Thymus (tissue), 11 donors: ENCODE measurements around the gene RGS2. TPM values are rescaled to one million over a fixed set of nuclear protein-coding genes. Genes with fewer than 3 reads are reported as not detected.
A peak's percentile ranks its signal among the peaks of the same experiment; 100 is the strongest.

ENCODE experiments used
- DNase-seq, 9 donors: peaks; one replicate each; pipeline ENCODE4 v3.0.0-alpha.2; 2013; ENCODE audit warnings: low spot score in 9 of 9, low read depth in 6 of 9, missing footprints in 1 of 9
- H3K27ac ChIP-seq, 2 donors: one replicate each; pipeline ENCODE4 v1.5.1; 2013; ENCODE audit warnings: control low read depth in 1 of 2, low read depth in 1 of 2, low read length in 1 of 2, mild to moderate bottlenecking in 1 of 2, moderate library complexity in 1 of 2
- H3K27me3 ChIP-seq, 2 donors: one replicate each; pipeline ENCODE4 v1.5.1; 2013; ENCODE audit warnings: low read length in 1 of 2; ENCODE audit not compliant: control insufficient read depth in 2 of 2, insufficient read depth in 1 of 2
- H3K36me3 ChIP-seq, 2 donors: one replicate each; pipeline ENCODE4 v1.5.1; 2013; ENCODE audit warnings: low read length in 1 of 2, mild to moderate bottlenecking in 1 of 2, moderate library complexity in 1 of 2; ENCODE audit not compliant: control insufficient read depth in 2 of 2, insufficient read depth in 2 of 2
- H3K4me1 ChIP-seq, 2 donors: one replicate each; pipeline ENCODE4 v1.5.1; 2013; ENCODE audit warnings: low read length in 2 of 2; ENCODE audit not compliant: control insufficient read depth in 2 of 2, insufficient read depth in 2 of 2
- H3K4me3 ChIP-seq, 2 donors: one replicate each; pipeline ENCODE4 v1.5.1; 2013; ENCODE audit warnings: low read length in 2 of 2, control low read depth in 1 of 2, mild to moderate bottlenecking in 1 of 2
- H3K9me3 ChIP-seq, 2 donors: one replicate each; pipeline ENCODE4 v1.5.1; 2013; ENCODE audit warnings: low read length in 1 of 2, mild to moderate bottlenecking in 1 of 2; ENCODE audit not compliant: control insufficient read depth in 2 of 2, insufficient read depth in 1 of 2
- WGBS: extraction: QIAGEN DNeasy Blood & Tissue Kit; methylation state at CpG from one replicate; pipeline ENCODE4 v1.1.7; 2013; 5-methylcytosine and 5-hydroxymethylcytosine counted together
- polyA plus RNA-seq: library from polyadenylated mRNA; stranded (reverse); fragments of 200-250 nt; gene quantifications from one replicate; pipeline ENCODE4 v1.2.3, GENCODE V29; 2013
- total RNA-seq: library from RNA; stranded (reverse); fragments of 120-200 nt; gene quantifications from one replicate; pipeline ENCODE4 v1.2.4, GENCODE V29; 2013
- donor health status: healthy.

Gene RGS2
- total and polyA plus RNA-seq, 2 donors = 26.5 to 124 TPM

GRCh38 chr1:192831706-192832355 lies 23.0 kb downstream of the RGS2 start:
- no peak overlapping the region for H3K4me3 ChIP-seq
- no peaks in the 10 kb centered on the region for H3K36me3 ChIP-seq
- 96% methylated on average over 5 of the region's 5 CpGs for whole genome bisulfite sequencing
- DNase-seq = no peak
- no peaks in the 10 kb centered on the region for H3K27me3 ChIP-seq
- no peaks in the 10 kb centered on the region for H3K9me3 ChIP-seq
- no peak overlapping the region for H3K27ac ChIP-seq
- H3K4me1 ChIP-seq = no peaks in the 10 kb centered on the region

- H3K4me1 ChIP-seq = no peaks in the 10 kb centered on the region
- no peaks in the 10 kb centered on the region for H3K27me3 ChIP-seq
- H3K36me3 ChIP-seq = no peaks in the 10 kb centered on the region
- no peak overlapping the region for H3K27ac ChIP-seq
- H3K9me3 ChIP-seq = no peaks in the 10 kb centered on the region
- no peak for DNase-seq
- no peak overlapping the region for H3K4me3 ChIP-seq
Measured at GRCh38 chr1:192832492-192832891, 23.7 kb downstream of the RGS2 start.

GRCh38 chr1:192835116-192835515 lies 26.3 kb downstream of the RGS2 start:
- H3K4me1 ChIP-seq = no peaks in the 10 kb centered on the region
- WGBS = 85% methylated on average over 3 of the region's 3 CpGs
- no peaks in the 10 kb centered on the region for H3K27me3 ChIP-seq
- H3K36me3 ChIP-seq = no peaks in the 10 kb centered on the region
- peak overlapping the region in 1 of 2 donors; percentile 5 for H3K27ac ChIP-seq
- no peaks in the 10 kb centered on the region for H3K9me3 ChIP-seq
- no peak for DNase-seq
- no peak overlapping the region for H3K4me3 ChIP-seq

GRCh38 chr1:192839162-192840066 lies 30.6 kb downstream of the RGS2 start:
- H3K27ac ChIP-seq = no peak overlapping the region
- no peak overlapping the region for H3K4me3 ChIP-seq
- WGBS = 96% methylated on average over 9 of the region's 9 CpGs
- H3K36me3 ChIP-seq = no peaks in the 10 kb centered on the region
- H3K27me3 ChIP-seq = no peaks in the 10 kb centered on the region
- no peaks in the 10 kb centered on the region for H3K9me3 ChIP-seq
- H3K4me1 ChIP-seq = no peaks in the 10 kb centered on the region
- no peak for DNase-seq

GRCh38 chr1:192844360-192844759 lies 35.5 kb downstream of the RGS2 start:
- 96% methylated on average over 1 of the region's 1 CpG for WGBS
- no peaks in the 10 kb centered on the region for H3K4me1 ChIP-seq
- H3K36me3 ChIP-seq = no peaks in the 10 kb centered on the region
- no peaks in the 10 kb centered on the region for H3K27me3 ChIP-seq
- H3K27ac ChIP-seq = no peak overlapping the region
- H3K4me3 ChIP-seq = no peak overlapping the region
- DNase-seq = no peak
- H3K9me3 ChIP-seq = no peaks in the 10 kb centered on the region

- no peaks in the 10 kb centered on the region for H3K4me1 ChIP-seq
- no peak overlapping the region for H3K27ac ChIP-seq
- H3K27me3 ChIP-seq = no peaks in the 10 kb centered on the region
- DNase-seq = no peak
- no peaks in the 10 kb centered on the region for H3K9me3 ChIP-seq
- H3K36me3 ChIP-seq = no peaks in the 10 kb centered on the region
- H3K4me3 ChIP-seq = no peak overlapping the region
- WGBS = 94% methylated on average over 2 of the region's 2 CpGs
Measured at GRCh38 chr1:192846950-192847349, 38.1 kb downstream of the RGS2 start.

GRCh38 chr1:192849011-192849410 lies 40.2 kb downstream of the RGS2 start:
- no peak overlapping the region for H3K4me3 ChIP-seq
- H3K36me3 ChIP-seq = no peaks in the 10 kb centered on the region
- no peaks in the 10 kb centered on the region for H3K27me3 ChIP-seq
- 80% methylated on average over 1 of the region's 1 CpG for WGBS
- no peak for DNase-seq
- no peaks in the 10 kb centered on the region for H3K4me1 ChIP-seq
- no peak overlapping the region for H3K27ac ChIP-seq
- H3K9me3 ChIP-seq = no peaks in the 10 kb centered on the region

- DNase-seq = no peak
- 80% methylated on average over 3 of the region's 3 CpGs for WGBS
- no peaks in the 10 kb centered on the region for H3K27me3 ChIP-seq
Measured at GRCh38 chr1:192849442-192849841, 40.6 kb downstream of the RGS2 start.

More at GRCh38 chr1:192849442-192849841, 40.6 kb downstream of the RGS2 start:
- no peaks in the 10 kb centered on the region for H3K9me3 ChIP-seq
- no peaks in the 10 kb centered on the region for H3K36me3 ChIP-seq
- no peak overlapping the region for H3K27ac ChIP-seq
- H3K4me3 ChIP-seq = no peak overlapping the region
- no peaks in the 10 kb centered on the region for H3K4me1 ChIP-seq
